ENCODE data around the gene KCP. TPM values are rescaled to one million over a fixed set of nuclear protein-coding genes. Genes with fewer than 3 reads are reported as not detected.

Gene KCP
- total and polyA plus RNA-seq, 9 donors, result 0.05 to 1.8 (median 0.20) TPM; not detected in 4

DNA sequence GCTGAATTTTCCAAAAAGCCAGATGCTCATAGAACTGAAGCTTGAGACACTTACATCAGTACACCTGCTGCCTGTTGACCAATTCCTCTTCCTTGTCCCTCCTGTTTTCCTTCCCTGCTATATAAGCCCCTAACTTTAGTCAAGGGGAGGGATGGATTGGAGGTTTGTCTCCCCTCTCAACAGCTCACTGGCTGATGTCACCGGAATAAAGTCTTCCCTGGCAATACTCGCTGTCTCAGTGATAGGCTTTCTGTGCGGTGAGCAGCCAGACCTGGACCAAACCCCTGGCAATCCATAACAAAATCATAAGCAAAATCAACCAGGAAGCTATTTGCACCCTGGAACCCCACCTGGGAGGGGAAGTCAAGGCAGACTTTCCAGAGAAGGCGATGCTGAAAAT, 26.3 kb upstream of the KCP start:
- Histone ChIP-seq H3K4me3 (no peak overlapping the region), H3K9me3 (no peaks in the 10 kb centered on the region), H3K27ac (no peak overlapping the region), H3K36me3 (no peaks in the 10 kb centered on the region), H3K27me3 (no peaks in the 10 kb centered on the region), H3K4me1 (ENCODE audit: insufficient read depth) (no peaks in the 10 kb centered on the region)
- TF ChIP-seq, protein P1, sequence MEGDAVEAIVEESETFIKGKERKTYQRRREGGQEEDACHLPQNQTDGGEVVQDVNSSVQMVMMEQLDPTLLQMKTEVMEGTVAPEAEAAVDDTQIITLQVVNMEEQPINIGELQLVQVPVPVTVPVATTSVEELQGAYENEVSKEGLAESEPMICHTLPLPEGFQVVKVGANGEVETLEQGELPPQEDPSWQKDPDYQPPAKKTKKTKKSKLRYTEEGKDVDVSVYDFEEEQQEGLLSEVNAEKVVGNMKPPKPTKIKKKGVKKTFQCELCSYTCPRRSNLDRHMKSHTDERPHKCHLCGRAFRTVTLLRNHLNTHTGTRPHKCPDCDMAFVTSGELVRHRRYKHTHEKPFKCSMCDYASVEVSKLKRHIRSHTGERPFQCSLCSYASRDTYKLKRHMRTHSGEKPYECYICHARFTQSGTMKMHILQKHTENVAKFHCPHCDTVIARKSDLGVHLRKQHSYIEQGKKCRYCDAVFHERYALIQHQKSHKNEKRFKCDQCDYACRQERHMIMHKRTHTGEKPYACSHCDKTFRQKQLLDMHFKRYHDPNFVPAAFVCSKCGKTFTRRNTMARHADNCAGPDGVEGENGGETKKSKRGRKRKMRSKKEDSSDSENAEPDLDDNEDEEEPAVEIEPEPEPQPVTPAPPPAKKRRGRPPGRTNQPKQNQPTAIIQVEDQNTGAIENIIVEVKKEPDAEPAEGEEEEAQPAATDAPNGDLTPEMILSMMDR (IDR thresholded peaks at IDR 0.05), result no peak
- TF ChIP-seq EP300 (IDR thresholded peaks at IDR 0.05) (no peak), POLR2A (IDR thresholded peaks at IDR 0.05) (no peak)
- DNase-seq, result no peak
- intact Hi-C loops (cut with DNase I), result no loop called here
- WGBS, 3 donors, result 77 to 86% (median 86%) methylated on average over 4 of the region's 4 CpGs

DNA sequence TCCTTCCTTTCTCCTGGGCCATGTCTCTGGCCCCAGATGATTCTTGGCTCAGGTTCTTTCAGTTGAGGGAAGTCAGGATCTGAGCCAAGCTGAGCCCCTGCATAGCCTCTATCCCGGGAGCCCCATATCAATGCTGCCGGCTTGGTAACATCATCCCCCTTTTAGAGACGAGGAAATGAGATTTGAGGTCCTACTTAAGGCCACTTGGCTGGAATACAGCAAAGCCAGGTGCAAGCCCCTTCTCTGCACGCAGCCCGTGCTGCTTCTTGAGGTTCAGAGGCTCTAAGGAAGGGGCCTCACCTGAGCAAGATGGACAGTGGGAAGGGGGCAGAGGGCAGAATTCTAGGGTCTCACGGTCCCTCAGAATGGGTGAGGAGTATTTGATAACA, 24.8 kb upstream of the KCP start:
- no peaks in the 10 kb centered on the region for H3K27me3 ChIP-seq
- no peaks in the 10 kb centered on the region for H3K4me1 ChIP-seq (ENCODE audit: insufficient read depth)
- H3K36me3 ChIP-seq, result no peaks in the 10 kb centered on the region
- no peak for DNase-seq
- H3K4me3 ChIP-seq, result no peak overlapping the region
- 18 to 21% (median 21%) methylated on average over 6 of the region's 6 CpGs for WGBS, 3 donors
- no peak for TF ChIP-seq POLR2A (IDR thresholded peaks at IDR 0.05)
- H3K27ac ChIP-seq, result no peak overlapping the region
- intact Hi-C loops (cut with DNase I), result no loop called here
- H3K9me3 ChIP-seq, result no peaks in the 10 kb centered on the region

DNA sequence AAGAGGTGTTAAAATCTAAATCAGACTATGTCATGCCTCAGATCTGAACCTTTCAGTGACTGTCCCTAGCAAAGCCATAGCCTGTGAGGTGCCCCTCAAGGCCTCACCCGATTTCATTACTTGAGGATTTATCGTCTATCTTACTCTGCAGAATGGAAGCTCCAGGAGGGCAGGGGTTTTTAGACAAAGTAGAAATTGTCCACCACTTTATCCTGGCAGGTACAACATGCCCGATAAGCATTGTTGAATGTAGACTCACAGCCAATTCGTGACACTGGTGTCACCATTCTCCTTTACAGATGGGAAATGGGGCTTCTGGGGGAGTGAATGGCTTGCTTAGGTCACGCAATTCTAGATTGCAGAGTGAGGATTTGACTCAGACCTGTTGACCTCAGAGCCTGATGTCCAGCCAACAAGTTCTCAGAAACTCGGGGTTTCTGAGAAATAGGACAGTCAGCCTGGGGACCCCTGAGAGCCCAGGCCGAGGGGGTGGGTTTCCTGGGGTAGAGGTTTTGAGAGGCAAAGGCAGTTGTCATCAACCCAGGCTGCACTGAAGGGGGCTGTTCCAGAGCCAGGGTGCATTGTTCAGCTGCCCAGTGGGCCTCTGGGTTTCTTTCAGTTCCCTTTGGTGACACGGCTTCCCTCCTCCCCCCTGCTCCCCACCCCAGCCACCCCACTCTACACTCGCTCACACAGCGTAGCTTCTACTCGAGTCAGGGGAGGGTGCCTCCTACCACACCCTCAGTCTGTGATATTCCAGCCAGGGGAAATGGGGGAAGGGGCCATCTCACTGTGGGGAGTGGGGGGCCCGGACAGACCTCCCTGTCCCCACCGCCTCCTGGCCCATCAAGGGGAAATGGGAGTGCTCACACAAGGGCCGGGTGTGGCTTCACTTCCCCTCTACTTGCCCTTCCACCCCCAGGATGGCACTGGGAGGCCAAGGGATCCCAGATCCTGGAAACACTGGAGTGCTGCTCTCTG, 24.1 kb upstream of the KCP start:
- H3K27me3 ChIP-seq, result no peaks in the 10 kb centered on the region
- no peaks in the 10 kb centered on the region for H3K36me3 ChIP-seq
- 62 to 72% (median 68%) methylated on average over 14 of the region's 14 CpGs for WGBS, 3 donors
- no peak for DNase-seq
- no peaks in the 10 kb centered on the region for H3K4me1 ChIP-seq (ENCODE audit: insufficient read depth)
- H3K27ac ChIP-seq, result no peak overlapping the region
- no peaks in the 10 kb centered on the region for H3K9me3 ChIP-seq
- no peak overlapping the region for H3K4me3 ChIP-seq
- intact Hi-C loops (cut with DNase I), result no loop called here
- TF ChIP-seq EP300 (IDR thresholded peaks at IDR 0.05) (no peak), POLR2A (IDR thresholded peaks at IDR 0.05) (no peak)
- TF ChIP-seq, protein P1 (IDR thresholded peaks at IDR 0.05), result no peak

DNA sequence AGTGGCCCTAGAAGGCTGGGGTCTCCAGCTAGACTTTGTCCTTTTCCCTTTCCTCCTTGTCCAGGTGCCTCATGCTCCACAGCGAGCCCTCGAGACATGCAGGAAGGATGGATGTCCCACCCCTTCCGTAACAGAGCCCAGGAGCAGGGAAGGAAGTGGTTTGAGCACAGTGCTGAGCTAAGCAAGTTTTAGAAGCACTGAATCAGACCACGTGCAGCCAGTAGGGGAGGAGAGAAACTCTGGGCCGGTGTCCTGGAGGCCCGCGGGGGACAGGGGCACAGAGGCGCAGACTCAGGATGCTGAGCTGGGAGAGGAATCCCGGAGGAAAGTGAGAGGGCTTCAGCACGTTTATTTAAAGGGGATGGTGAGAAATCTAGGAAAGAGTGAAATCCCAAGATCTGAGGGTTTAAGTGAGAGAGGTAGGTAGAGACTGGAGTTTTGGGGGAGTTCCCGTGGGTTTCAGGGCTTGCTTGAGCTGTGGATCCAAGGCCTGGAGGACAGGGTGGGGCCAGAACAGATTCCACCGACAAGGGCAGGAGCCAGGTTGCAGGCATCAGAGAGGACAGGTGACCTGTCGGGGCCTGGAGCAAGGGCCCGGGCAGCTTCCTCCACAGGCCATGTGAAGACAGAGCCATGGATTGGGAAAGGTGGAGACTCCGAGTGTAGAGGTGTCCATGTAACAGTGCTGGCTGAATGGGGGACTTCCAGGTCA, 22.8 kb upstream of the KCP start:
- H3K4me1 ChIP-seq (ENCODE audit: insufficient read depth), result no peaks in the 10 kb centered on the region
- H3K36me3 ChIP-seq, result no peaks in the 10 kb centered on the region
- no peak overlapping the region for H3K4me3 ChIP-seq
- no peaks in the 10 kb centered on the region for H3K27me3 ChIP-seq
- DNase-seq, result no peak
- intact Hi-C loops (cut with DNase I), result no loop called here
- H3K27ac ChIP-seq, result no peak overlapping the region
- H3K9me3 ChIP-seq, result no peaks in the 10 kb centered on the region
- 48 to 60% (median 57%) methylated on average over 15 of the region's 15 CpGs for WGBS, 3 donors
- TF ChIP-seq POLR2A (IDR thresholded peaks at IDR 0.05) (no peak), EP300 (IDR thresholded peaks at IDR 0.05) (no peak)
- TF ChIP-seq, protein P1 (IDR thresholded peaks at IDR 0.05), result no peak

DNA sequence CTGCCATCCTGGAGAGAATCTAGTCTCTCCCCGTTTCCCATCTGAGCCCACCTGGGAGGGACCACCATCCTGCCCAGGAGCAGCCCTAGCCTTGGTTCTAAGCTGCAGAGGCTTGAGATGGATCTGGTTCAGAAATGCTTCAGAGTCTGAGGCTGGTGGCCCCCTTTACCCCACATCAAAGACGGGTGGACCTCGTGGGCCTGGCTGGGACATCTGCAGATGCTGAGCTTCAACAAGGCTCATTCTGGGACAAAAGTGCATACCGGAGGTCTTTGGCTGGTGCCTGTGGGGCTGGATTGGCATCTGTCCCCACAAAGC, 22.3 kb upstream of the KCP start:
- 78 to 85% (median 80%) methylated on average over 4 of the region's 4 CpGs for WGBS, 3 donors
- no peak overlapping the region for H3K4me3 ChIP-seq
- TF ChIP-seq EP300 (IDR thresholded peaks at IDR 0.05) (no peak), POLR2A (IDR thresholded peaks at IDR 0.05) (no peak)
- TF ChIP-seq, protein P1 (IDR thresholded peaks at IDR 0.05), result no peak

More for the DNA sequence above, 22.3 kb upstream of the KCP start:
- Histone ChIP-seq H3K27me3 (no peaks in the 10 kb centered on the region), H3K9me3 (no peaks in the 10 kb centered on the region), H3K36me3 (no peaks in the 10 kb centered on the region), H3K4me1 (ENCODE audit: insufficient read depth) (no peaks in the 10 kb centered on the region), H3K27ac (no peak overlapping the region)
- intact Hi-C loops (cut with DNase I), result no loop called here
- no peak for DNase-seq

All from ovary (tissue), 9 donors.